ENCODE measurements around the gene SLC19A3.

GRCh38 chr2:227766373-227766883 is 48.6 kb upstream of the SLC19A3 start:
- TF ChIP-seq SMC3 (conservative IDR thresholded peaks at IDR 0.05; ENCODE audit: poor library complexity), result peak; percentile 100
- TF ChIP-seq CTCF (IDR thresholded peaks at IDR 0.05; ENCODE audit: poor library complexity, severe bottlenecking), result peak; percentile 96
- TF ChIP-seq EZH2 (IDR thresholded peaks at IDR 0.05; ENCODE audit: borderline replicate concordance, insufficient read depth, low read length, poor library complexity, severe bottlenecking), result no peak

All from neural cell (in vitro differentiated cells).